ENCODE data around the gene FNDC5.

The FNDC5 gene

DNA sequence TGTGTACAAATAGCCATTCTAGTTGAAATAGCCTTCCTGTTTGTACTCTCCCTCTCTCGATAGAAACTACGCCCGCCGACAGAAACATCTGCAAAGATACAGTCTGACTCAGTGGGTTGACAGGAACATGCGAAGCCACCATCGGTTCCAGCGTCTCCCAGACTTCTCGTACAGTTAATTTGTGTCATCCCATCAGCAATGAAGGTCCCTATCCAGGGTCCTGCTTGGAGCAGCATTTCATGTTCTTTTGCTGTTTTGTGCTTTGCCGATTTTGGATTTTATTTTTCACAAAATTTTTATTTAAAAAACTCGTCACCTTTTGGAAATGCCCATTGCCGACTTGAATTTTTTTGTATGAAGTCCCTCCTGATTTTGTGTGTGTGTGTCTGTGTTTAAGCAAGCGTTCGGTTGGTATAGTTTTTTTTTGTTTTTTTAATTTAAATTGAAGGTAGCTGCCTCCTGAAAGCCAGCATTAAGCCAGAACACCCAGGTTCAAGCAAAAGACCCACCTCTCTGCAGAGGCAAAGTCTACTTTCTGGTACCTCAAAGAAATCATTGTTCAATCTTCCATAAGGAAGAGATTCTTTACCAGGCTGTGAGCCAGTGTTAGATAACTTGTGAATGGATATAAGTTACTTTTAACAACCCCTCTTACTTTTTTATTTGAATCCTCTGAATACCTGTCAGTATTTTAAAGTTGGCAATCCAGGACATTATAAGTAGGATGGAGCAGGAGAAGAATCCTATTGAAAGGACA is 14.7 kb downstream of the FNDC5 start:
- no peaks in the 10 kb centered on the region for H3K9me3 ChIP-seq (ENCODE audit: control insufficient read depth, low read length)
- H3K27ac ChIP-seq (ENCODE audit: insufficient read depth, low read depth, low read length, poor library complexity, severe bottlenecking): no peak overlapping the region
- peaks cover 14% of the 10 kb centered on the region for H3K36me3 ChIP-seq (ENCODE audit: control insufficient read depth, insufficient read depth, low read length)
- no peak overlapping the region for H3K4me3 ChIP-seq (ENCODE audit: insufficient read depth, low read depth, low read length)
- H3K4me1 ChIP-seq (ENCODE audit: control insufficient read depth, insufficient read depth, low read length): no peaks in the 10 kb centered on the region
- WGBS, 2 experiments: 93% methylated on average over 13 of the region's 13 CpGs
- no peaks in the 10 kb centered on the region for H3K27me3 ChIP-seq (ENCODE audit: control insufficient read depth, insufficient read depth, low read length, poor library complexity, severe bottlenecking)

GRCh38 chr1:32848354-32849063 is 22.2 kb downstream of the FNDC5 start:
- H3K36me3 ChIP-seq (ENCODE audit: control insufficient read depth, insufficient read depth, low read length): peaks cover 13% of the 10 kb centered on the region
- no peak overlapping the region for H3K4me3 ChIP-seq (ENCODE audit: insufficient read depth, low read depth, low read length)
- no peak overlapping the region for H3K27ac ChIP-seq (ENCODE audit: insufficient read depth, low read depth, low read length, poor library complexity, severe bottlenecking)
- H3K9me3 ChIP-seq (ENCODE audit: control insufficient read depth, low read length): no peaks in the 10 kb centered on the region
- no peaks in the 10 kb centered on the region for H3K4me1 ChIP-seq (ENCODE audit: control insufficient read depth, insufficient read depth, low read length)
- no peaks in the 10 kb centered on the region for H3K27me3 ChIP-seq (ENCODE audit: control insufficient read depth, insufficient read depth, low read length, poor library complexity, severe bottlenecking)
- WGBS, 2 experiments: 0 to 50% methylated on average over 1 to 2 of the region's 2 CpGs

DNA sequence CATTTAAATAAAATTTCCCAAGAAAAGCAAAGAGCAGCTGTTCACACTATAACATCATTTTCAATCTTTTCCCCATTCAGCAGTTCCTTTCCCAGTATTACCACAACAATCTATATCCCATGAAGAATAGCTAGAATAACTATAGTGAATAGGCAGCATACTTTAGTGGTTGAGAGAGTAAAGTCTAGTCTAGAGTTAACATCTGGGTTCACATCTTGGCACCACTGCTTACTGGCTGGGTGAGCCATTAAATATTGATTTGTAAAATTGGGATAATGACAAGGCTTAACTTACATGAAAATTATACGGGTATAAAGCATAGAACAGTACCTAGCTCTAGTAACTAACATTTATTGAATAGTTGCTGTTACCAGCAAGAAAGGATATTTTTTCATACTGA is 38.8 kb downstream of the FNDC5 start:
- 92% methylated on average over 1 of the region's 1 CpG; no CpG with 5 or more reads in 1 of the 2 experiments for WGBS, 2 experiments
- no peaks in the 10 kb centered on the region for H3K4me1 ChIP-seq (ENCODE audit: control insufficient read depth, insufficient read depth, low read length)
- H3K36me3 ChIP-seq (ENCODE audit: control insufficient read depth, insufficient read depth, low read length): peaks cover 32% of the 10 kb centered on the region
- H3K27me3 ChIP-seq (ENCODE audit: control insufficient read depth, insufficient read depth, low read length, poor library complexity, severe bottlenecking): no peaks in the 10 kb centered on the region
- no peak overlapping the region for H3K27ac ChIP-seq (ENCODE audit: insufficient read depth, low read depth, low read length, poor library complexity, severe bottlenecking)
- no peaks in the 10 kb centered on the region for H3K9me3 ChIP-seq (ENCODE audit: control insufficient read depth, low read length)
- H3K4me3 ChIP-seq (ENCODE audit: insufficient read depth, low read depth, low read length): no peak overlapping the region

DNA sequence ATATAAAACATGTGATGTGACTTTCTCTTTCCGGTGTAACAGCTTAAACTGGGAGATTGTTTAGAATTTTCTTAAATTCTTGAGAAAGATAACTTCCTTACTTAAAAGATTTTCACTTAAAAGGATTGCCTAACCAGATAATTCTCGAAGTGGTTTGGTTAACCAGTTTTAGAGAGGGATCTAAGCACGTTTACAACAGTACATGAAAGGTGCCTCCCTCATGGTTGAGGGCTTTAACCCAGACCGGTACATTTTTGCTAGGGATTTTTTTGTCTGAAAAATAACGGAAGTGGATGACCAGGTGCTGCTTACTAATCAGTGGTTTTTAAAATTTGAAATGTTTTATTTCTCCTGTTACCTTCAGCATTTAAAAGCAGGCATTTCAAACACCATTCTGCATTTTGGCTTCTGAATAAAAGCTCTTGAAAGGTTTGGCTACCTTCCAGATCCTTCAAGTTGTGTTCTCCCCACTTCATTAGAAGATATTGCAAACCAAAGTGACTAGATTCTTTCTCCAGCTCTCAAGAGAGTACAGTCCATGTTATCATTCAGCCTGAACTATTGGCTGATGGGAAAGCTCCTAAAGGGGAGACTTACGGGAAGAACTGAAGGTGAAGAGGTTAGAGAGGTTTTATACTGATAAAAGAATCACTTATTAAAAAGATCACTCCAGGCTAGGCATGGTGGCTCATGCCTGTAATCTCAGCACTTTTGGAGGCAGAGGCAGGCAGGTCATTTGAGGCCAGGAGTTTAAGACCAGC is 40.4 kb downstream of the FNDC5 start:
- no peak overlapping the region for H3K4me3 ChIP-seq (ENCODE audit: insufficient read depth, low read depth, low read length)
- H3K36me3 ChIP-seq (ENCODE audit: control insufficient read depth, insufficient read depth, low read length): peaks cover 44% of the 10 kb centered on the region
- WGBS, 2 experiments: 89 to 94% methylated on average over 5 to 6 of the region's 6 CpGs
- no peak overlapping the region for H3K27ac ChIP-seq (ENCODE audit: insufficient read depth, low read depth, low read length, poor library complexity, severe bottlenecking)
- H3K4me1 ChIP-seq (ENCODE audit: control insufficient read depth, insufficient read depth, low read length): no peaks in the 10 kb centered on the region
- no peaks in the 10 kb centered on the region for H3K27me3 ChIP-seq (ENCODE audit: control insufficient read depth, insufficient read depth, low read length, poor library complexity, severe bottlenecking)
- H3K9me3 ChIP-seq (ENCODE audit: control insufficient read depth, low read length): no peaks in the 10 kb centered on the region

DNA sequence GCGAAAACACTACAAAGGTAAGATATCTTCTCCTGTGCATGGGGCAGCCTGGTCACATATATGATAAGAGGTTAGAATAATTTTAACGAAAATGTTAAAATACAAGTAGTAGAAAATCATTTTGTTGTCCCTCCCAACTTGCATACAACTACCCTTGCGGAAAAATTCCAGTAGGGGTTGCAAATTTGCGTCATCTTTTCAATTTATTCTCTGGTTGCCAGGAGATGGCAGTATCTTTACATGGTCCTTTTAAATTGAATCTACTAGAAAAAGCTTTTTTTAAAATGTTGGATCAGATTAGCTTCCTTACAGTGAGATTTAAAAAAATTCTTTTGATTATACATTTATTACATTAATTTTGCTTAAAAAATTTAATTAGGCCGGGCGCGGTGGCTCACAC is 42.4 kb downstream of the FNDC5 start:
- peaks cover 37% of the 10 kb centered on the region for H3K36me3 ChIP-seq (ENCODE audit: control insufficient read depth, insufficient read depth, low read length)
- no peaks in the 10 kb centered on the region for H3K27me3 ChIP-seq (ENCODE audit: control insufficient read depth, insufficient read depth, low read length, poor library complexity, severe bottlenecking)
- no peaks in the 10 kb centered on the region for H3K4me1 ChIP-seq (ENCODE audit: control insufficient read depth, insufficient read depth, low read length)
- H3K27ac ChIP-seq (ENCODE audit: insufficient read depth, low read depth, low read length, poor library complexity, severe bottlenecking): no peak overlapping the region
- no peaks in the 10 kb centered on the region for H3K9me3 ChIP-seq (ENCODE audit: control insufficient read depth, low read length)
- WGBS, 2 experiments: 90 to 97% methylated on average over 4 to 7 of the region's 7 CpGs
- no peak overlapping the region for H3K4me3 ChIP-seq (ENCODE audit: insufficient read depth, low read depth, low read length)

DNA sequence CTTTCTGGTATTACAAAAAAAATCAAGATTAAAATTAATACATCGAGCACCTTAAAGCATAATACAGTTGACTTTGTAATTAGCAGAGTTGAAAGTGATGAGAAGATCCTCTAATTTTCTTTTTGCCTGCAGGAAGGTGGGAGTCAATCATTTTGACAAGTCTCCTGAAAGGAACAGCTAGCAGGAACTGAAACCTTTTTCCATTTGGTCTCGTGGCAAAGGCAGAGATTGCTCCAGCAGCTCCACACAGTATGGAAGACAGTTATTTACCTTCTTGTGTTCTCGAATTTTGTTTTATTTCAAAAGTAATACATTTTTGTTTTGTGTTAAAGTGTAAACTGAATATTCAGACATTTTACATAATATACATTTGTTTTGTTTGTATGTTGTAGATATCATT is 45.5 kb downstream of the FNDC5 start:
- Histone ChIP-seq H3K9me3 (ENCODE audit: control insufficient read depth, low read length) (no peaks in the 10 kb centered on the region), H3K27me3 (ENCODE audit: control insufficient read depth, insufficient read depth, low read length, poor library complexity, severe bottlenecking) (no peaks in the 10 kb centered on the region), H3K27ac (ENCODE audit: insufficient read depth, low read depth, low read length, poor library complexity, severe bottlenecking) (no peak overlapping the region), H3K4me1 (ENCODE audit: control insufficient read depth, insufficient read depth, low read length) (no peaks in the 10 kb centered on the region), H3K4me3 (ENCODE audit: insufficient read depth, low read depth, low read length) (no peak overlapping the region), H3K36me3 (ENCODE audit: control insufficient read depth, insufficient read depth, low read length) (peaks cover 30% of the 10 kb centered on the region)
- 95% methylated on average over 2 of the region's 3 CpGs for WGBS, 2 experiments

- 85 to 91% methylated on average over 11 of the region's 11 CpGs for WGBS, 2 experiments
- Histone ChIP-seq H3K36me3 (ENCODE audit: control insufficient read depth, insufficient read depth, low read length) (no peaks in the 10 kb centered on the region), H3K4me1 (ENCODE audit: control insufficient read depth, insufficient read depth, low read length) (peaks cover 10% of the 10 kb centered on the region), H3K27me3 (ENCODE audit: control insufficient read depth, insufficient read depth, low read length, poor library complexity, severe bottlenecking) (no peaks in the 10 kb centered on the region), H3K4me3 (ENCODE audit: insufficient read depth, low read depth, low read length) (peak overlapping the region; percentile 95), H3K27ac (ENCODE audit: insufficient read depth, low read depth, low read length, poor library complexity, severe bottlenecking) (no peak overlapping the region), H3K9me3 (ENCODE audit: control insufficient read depth, low read length) (no peaks in the 10 kb centered on the region)
Measured at GRCh38 chr1:32818804-32819541, 51.7 kb downstream of the FNDC5 start.

- 2 to 3% methylated on average over 51 of the region's 51 CpGs for WGBS, 2 experiments
- H3K4me1 ChIP-seq (ENCODE audit: control insufficient read depth, insufficient read depth, low read length): peaks cover 10% of the 10 kb centered on the region
- H3K9me3 ChIP-seq (ENCODE audit: control insufficient read depth, low read length): no peaks in the 10 kb centered on the region
- no peaks in the 10 kb centered on the region for H3K27me3 ChIP-seq (ENCODE audit: control insufficient read depth, insufficient read depth, low read length, poor library complexity, severe bottlenecking)
- H3K4me3 ChIP-seq (ENCODE audit: insufficient read depth, low read depth, low read length): peak overlapping the region; percentile 95
- no peaks in the 10 kb centered on the region for H3K36me3 ChIP-seq (ENCODE audit: control insufficient read depth, insufficient read depth, low read length)
- H3K27ac ChIP-seq (ENCODE audit: insufficient read depth, low read depth, low read length, poor library complexity, severe bottlenecking): peak overlapping the region; percentile 95
Measured at GRCh38 chr1:32817815-32818786, 52.6 kb downstream of the FNDC5 start.

DNA sequence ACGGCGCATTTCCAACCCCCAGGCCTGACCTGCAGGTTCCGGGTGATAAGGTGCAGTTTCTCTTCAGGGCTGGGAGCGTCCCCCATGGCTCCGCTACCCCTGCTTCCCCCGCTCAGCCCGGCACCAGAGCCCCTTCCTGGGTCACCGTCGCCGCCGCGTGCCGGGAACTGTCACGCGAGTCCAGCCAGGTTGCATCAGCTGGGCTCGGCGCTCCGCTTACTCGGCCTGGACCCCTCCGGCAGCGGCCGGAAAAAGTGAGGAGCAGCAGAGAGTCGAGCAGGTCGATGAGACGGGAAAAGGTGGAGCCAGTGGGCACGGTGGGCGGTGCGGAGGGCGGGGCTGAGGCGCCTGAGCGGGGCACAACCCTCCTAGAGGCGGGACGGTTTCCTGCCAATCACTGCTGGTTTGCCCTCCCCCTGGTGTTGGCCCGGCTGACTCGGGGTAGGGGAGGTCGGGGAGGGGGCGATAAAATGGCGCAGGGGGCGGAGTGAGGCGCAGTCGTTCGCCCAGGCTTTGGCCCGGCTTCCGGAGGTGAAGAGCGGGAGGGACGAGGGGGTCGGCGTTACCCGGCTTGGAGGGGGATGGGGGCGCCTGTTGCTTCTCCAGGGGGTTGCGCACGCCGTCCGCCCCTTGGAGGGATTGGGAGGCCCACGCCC is 53.4 kb downstream of the FNDC5 start, which contains the start of the genes S100PBP and YARS1:
Gene S100PBP (plus strand): TSS at position 495 of the 656 bp plus-strand sequence. CDS start 8,447 bp downstream, outside the sequence.
Gene YARS1 (minus strand): TSS at position 200 of the 656 bp plus-strand sequence. CDS start 114 bp downstream, at position 86.
- H3K9me3 ChIP-seq (ENCODE audit: control insufficient read depth, low read length): no peaks in the 10 kb centered on the region
- WGBS, 2 experiments: 0 to 1% methylated on average over 55 of the region's 55 CpGs
- peaks cover 10% of the 10 kb centered on the region for H3K4me1 ChIP-seq (ENCODE audit: control insufficient read depth, insufficient read depth, low read length)
- H3K4me3 ChIP-seq (ENCODE audit: insufficient read depth, low read depth, low read length): peak within 1 kb of the TSS; percentile 95
- H3K36me3 ChIP-seq (ENCODE audit: control insufficient read depth, insufficient read depth, low read length): no peaks in the 10 kb centered on the region
- H3K27me3 ChIP-seq (ENCODE audit: control insufficient read depth, insufficient read depth, low read length, poor library complexity, severe bottlenecking): no peaks in the 10 kb centered on the region
- peak within 1 kb of the TSS; percentile 95 for H3K27ac ChIP-seq (ENCODE audit: insufficient read depth, low read depth, low read length, poor library complexity, severe bottlenecking)
